Right lung (tissue), 5 donors: Measurements from ENCODE around the gene CST9. TPM values are rescaled to one million over a fixed set of nuclear protein-coding genes. Genes with fewer than 3 reads are reported as not detected.
"Not testable (repeated sequence)": the region's sequence is repeated elsewhere in the genome, so short reads cannot be mapped to it uniquely, and the experiment has no call there.

Experiments used
- DNase-seq, 2 donors: peaks; one replicate each; pipeline ENCODE4 v3.0.0-alpha.2; 2013
- polyA plus RNA-seq, 5 donors: library from polyadenylated mRNA; unstranded; fragments of 120-200 nt; gene quantifications; one replicate each; pipeline versions ENCODE4 v1.2.1 to v1.2.3, GENCODE V29; 2013; ENCODE audit warnings: inconsistent platforms in 1 of 5, low replicate concordance in 1 of 5; ENCODE audit not compliant: insufficient read length in 5 of 5, insufficient read depth in 1 of 5

CST9 gene
- polyA plus RNA-seq, 5 donors = not detected

DNA sequence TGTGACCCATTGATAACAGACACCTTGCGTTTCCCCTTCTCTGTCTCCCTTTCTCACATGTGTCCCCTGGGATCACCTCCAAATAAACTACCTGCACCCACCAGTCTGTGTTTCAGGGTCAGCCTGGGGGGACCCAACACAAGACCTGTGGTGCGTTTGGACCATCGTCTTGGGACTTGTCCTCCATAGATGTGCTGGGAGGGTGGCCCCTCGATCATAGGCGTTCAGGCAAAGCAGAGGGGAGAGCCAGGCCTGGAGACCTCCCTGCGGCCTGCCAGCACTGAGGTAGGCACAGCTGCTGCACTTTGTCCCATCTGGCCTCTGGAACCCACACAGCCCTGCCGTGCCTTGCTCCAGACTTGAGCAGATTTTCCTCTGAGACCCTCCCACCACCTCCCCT lies 18.1 kb downstream of the CST9 start:
- DNase-seq = no peak

DNA sequence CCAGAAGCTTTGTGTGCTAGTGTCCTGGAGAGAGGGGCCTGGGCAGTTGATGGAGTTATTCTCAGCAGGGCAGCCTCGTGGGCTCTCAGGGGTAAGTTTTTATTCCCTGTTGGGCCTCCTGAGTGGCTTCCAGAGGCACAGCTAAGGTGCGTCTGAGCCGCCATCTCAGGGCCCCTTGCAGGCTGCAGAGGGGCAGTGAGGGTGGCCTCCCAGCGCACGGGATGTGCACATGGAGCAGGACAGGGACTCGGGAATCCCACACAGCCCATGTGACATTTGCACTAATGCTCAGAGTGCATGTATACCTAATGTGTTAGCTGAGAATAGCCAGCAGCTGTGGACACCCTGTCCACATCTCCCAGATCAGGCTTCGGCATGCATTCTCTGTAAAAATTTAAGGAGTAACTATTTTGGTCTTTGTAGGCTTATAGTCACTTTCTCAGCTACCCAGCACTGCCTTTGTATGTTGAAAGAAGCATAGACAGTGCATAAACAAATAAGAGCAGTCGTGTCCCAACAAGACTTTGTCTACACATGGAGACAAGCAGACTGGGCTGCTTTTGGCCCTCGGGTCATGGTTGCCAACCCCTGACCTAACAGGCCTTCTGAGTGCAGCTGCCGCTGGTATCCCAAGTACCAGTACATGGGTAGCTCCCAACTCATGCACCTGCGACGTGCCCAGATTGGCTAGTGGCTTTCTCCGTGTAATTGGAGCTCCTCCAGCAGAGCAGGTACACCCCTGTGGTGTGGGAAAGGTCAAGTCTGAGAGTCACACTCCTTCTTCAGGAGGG lies 18.8 kb downstream of the CST9 start:
- DNase-seq = no peak

DNA sequence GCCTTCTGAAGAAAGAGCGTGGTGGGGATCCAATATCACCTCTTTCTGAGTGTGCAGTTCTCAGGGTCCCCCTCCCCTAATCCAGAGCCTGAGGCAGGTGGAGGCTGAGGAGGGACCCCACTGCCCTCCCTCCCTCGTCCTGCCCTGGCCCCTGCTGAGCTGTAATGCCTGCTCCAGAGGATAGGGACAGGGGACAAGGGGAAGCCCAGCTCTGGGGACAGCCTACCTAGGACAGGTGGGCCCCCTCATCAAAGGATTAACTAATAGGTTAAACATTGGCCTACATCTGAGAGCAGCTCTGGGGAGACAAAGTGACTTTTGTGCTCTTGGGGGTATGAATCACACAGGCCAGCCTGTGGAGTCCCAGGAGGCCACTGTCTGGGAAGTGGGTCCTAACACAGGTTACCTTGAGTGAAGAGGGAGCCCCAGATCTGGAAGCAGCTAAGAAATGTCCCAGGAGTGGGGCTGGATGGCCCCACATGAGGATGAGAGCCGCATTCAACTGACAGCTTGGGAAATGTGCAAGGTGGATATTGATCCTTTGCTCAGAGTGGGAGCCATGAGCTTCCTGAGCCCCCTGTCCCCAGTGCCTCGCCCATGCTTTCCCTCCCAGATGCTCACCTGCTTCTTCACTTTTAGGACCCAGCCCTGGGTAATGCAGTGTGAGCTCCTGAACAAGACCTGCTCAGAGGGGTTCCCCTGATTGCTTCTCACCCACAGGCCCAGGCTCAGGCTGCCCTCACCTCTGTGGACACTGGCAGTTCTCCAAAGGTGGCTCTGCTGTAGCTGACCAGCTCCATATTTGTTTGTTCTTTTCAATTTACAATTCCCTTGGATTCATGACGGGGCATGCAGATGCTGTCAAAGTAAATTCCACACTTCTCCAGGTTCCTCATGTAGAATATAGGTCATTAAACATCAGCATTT lies 19.6 kb downstream of the CST9 start:
- DNase-seq = no peak

DNA sequence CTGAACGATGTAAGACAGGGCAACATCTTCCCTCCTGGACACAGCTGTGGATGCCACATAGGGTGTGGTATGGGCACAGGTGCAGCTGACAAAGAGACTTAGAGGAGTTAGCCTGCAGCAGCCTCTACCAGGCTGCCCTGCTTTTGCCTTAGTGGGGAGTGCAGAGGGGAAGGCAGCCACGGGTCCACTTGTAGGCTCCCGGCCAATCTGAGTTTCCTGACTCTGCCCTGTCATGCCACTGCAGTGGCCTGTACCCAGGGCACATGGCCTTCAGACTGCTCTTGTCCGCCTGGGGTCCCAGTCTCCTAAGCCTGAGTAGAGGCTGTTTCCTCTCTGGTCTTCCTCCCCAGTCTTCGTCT lies 20.3 kb downstream of the CST9 start:
- no peak for DNase-seq

DNA sequence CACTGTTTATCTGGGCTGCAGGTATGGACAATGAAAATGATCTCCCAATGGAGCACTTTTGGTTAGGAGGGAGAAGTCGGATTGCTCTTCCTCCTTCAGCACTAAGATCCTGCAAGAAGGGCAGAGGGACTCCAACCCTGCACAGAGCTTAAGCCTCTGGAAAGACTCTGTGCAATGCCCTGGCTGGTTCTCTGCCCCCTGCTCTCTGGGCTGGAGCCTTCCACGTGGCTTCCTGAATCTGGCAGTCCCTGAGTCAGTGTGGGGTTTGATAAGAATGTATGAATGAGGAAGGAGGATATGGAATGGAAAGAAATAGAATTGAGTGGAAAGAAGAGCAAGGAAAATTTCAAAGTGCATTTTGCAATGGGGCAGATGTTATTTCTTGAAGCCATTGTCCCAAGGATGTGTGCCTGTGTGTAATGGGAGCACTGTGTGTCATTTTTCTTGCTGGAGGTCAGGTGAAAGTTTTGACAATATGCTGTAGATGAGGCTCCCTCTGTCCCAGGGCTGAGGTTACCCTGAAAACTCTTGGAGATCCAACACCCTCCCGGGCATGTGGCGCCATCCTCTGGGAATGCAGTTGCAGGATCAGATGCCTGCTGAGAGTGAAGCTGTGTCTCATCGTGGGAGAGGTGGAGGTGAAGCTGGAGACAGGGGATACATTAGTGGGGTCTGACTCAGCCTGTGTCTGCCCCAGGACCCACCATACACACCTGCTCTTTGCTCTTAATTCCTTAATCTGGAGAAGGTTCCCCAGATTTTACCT lies 21.1 kb downstream of the CST9 start:
- no peak for DNase-seq

DNA sequence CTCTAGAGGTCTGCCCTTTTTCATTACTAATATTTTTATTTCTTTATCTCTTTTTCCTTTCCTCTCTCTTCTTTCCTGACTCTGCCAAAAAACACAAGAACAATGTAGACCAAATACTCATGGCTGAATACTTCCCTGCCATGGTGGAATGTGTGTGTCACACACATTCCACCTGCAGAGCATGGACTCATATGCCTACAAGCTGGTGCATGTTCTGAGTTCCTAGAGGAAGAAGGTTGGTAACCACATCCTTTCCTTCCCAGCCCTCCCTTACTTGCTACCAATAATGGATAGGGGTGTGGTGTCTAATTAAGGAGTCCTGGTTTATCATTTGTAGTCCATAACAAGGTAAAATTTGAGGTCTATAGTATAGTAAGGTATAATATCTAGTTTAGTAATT lies 22.2 kb downstream of the CST9 start:
- DNase-seq = no peak

DNA sequence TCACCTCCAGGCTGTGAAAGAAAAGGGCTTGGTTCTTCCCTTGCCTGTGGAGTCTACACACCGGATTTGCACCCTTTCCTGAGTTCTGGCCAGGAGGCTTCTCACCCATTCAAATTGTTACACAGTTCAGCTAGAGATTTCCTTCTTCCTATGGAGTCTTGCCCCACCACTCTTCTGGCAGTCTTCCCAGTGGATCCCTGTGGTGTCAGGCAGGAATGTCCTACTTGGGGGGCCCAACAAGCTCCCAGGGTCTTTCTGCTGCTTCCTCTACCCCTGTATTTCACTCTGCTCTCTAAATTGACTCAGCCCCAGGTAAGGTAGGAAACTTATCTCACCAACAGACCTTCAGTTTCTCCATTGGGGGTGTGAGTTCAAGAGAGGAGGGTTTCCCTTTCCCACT lies 23.4 kb downstream of the CST9 start:
- DNase-seq = no peak

DNA sequence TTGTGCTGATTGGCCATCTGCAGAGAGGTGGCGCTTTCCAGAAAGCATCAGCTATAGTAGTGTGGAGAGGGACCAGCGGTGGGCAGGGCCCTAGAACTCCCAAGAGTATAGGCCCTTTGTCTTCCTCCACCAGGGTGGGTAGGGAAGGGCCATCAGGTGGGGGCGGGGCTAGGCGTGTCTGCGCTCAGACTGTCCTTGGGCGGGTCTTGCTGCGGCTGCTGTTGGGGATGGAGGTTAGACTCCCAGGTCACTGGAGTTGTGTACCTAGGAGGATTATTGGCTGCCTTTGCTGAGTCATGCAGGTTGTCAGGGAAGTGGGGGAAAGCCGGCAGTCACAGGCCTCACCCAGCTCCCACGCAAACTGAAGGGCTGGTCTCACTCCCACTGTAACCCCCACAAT lies 23.9 kb downstream of the CST9 start:
- not testable (repeated sequence) for DNase-seq

DNA sequence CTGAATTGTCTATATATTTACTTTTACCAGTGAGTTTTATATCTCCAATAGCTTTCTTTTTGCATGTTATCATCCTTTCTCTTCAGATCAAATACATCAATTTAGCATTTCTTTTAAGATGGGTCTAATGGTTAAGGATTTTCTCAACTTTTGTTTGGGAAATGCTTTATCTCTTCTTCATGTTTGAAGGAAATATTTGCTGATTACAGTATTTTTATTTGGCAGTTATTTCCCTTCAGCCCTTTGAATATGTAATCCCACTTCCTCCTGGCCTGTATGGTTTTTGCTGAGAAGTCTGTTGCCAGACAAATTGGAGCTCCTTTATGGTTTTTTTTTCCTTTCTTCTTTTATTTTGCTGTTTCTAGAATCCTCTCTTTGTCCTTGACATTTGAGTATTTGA lies 30.7 kb downstream of the CST9 start:
- DNase-seq = no peak

DNA sequence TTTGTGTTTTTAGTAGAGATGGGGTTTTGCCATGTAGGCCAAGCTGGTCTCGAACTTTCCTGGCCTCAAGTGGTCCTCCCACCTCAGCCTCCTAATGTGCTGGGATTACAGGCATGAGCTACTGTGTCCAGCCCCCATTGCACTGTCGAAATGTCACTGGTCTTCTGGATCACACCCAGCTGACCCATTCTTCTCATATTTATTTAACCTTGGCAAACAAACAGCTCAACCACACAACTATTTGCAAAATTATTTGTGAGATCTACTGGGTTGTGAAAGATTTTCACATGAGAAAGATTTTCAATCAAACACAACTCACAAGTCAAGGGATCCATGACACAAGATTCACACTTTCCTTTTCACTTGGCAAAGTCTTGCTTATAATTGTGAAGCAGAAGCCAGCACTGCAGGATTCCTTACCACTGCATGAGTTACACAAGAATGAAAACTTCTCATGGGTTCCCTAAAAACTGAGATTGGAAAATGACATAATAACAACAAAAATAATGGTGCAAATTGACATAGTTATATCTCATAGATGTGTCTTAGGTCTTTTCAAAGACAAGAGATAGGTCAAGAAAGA lies 35.4 kb downstream of the CST9 start:
- no peak for DNase-seq

DNA sequence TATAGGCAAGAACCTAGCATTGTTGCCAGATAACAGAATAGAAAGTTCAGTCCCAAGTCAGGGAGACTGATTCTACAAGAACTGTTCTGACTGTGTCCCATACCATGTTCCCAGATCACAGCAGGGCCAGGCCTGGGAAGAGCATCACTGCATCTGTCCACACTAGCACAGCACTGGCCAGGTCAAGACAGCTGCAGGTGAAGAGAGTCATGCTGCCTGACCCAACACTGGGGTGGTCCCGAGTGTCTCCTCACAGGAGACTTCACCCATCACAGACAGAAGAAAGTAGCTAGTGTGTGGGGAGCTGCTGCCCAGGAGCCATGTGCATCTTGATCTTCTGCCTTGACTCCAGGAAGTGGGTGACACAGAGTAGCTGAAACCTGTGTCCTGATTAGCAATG lies 36.1 kb downstream of the CST9 start:
- DNase-seq = no peak

DNA sequence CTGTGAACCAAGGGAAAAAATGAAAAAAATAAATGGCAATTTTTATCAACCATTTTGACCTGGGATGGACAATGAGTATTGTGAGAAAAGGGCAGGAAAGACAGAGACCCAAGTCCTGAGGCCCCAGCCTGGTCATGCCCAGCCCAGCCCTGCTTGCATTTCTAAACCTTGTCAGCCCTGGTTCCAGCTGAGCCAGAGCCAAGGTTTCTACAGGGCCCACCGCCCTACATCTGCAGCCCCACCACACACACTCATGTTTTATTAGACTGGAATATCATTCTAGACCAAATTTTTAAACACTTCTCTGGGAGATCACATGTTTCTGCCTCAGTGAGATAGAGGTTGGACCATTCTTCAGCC lies 36.8 kb downstream of the CST9 start:
- DNase-seq = no peak

DNA sequence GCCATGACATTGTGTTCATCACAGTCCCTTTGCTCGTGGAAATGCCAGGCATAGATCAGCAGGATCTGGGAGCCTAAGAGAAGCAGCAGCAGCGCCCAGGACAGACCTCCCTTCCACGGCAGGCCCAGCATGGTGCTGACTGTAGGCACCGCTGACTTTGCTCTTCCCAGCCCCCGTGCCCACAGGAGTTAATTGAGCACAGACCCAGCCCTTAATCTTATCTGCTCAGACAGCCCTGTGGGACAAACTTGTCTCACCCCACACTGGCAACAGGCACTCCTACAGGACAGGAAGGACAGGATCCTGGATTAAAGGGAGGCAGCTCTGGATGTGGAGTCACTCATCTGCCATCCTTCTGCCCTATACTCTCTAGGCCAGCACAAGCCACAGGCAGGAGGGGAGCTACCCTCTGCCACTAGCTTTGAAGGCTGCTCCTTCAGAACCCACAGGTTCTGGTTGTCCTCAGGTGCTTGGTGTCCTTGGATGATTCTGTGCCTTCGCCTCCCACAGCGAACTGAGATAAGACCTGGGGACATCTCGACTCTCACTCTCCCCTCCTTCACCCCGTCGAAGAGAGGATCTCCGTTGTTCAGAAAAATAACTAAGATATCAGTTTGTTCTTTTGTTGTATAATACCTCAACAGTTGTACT lies 37.3 kb downstream of the CST9 start, which contains the start of gene CST9L:
Gene CST9L, minus strand, starts transcription at position 165 of the 651 bp plus-strand sequence. Its CDS starts 34 bp downstream, at position 131.
- no peak for DNase-seq

DNA sequence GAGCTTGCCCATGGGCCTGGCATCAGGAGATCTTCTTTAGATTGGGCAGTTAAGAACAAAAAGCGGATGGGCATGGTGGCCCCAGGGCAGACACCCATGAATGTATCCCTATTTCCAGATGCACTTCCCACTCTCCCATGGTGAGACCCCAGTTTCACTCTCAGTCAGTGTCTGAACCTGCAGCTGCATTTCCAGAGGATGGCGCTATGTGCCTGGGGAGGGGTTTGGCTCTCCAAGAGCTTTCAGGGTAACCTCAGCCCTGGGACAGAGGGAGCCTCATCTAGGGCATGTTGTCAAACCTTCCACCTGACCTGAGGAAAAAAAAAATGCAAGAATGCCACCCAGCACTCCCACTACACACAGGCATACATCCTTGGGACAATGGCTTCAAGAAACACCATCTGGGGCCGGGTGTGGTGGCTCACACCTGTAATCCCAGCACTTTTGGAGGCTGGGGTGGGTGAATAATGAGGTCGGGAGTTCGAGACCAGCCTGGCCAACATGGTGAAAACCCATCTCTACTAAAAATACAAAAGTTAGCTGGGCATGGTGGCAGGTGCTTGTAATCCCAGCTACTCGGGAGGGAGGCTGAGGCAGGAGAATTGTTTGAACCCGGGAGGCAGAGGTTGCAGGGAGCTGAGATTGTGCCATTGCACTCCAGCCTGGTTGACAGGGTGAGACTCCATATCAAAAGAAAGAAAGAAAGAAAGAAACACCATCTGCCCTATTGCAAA lies 39.4 kb downstream of the CST9 start:
- DNase-seq = no peak

DNA sequence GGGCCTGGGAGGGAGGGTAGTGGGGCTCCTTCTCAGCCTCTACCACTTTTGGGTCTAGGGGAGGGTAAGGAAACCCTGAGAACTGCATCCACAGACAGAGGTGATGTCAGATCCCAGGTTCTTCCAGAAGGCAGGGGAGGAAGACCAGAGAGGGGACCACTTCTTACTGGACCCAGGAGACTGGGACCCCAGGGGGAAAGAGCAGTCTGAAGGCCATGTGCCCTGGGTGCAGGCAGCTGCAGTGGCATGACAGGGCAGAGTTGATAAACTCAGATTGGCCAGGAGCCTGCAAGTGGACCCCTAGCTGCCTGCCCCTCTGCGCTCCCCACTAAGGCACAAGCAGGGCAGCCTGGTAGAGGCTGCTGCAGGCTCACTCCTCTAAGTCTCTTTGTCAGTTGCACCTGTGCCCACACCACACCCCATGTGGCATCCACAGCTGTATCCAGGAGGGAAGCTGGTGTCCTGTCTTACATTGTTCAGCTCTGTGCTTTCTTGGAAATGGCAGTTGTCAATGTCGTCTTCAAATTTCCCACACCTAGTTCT lies 40.1 kb downstream of the CST9 start:
- DNase-seq = no peak

DNA sequence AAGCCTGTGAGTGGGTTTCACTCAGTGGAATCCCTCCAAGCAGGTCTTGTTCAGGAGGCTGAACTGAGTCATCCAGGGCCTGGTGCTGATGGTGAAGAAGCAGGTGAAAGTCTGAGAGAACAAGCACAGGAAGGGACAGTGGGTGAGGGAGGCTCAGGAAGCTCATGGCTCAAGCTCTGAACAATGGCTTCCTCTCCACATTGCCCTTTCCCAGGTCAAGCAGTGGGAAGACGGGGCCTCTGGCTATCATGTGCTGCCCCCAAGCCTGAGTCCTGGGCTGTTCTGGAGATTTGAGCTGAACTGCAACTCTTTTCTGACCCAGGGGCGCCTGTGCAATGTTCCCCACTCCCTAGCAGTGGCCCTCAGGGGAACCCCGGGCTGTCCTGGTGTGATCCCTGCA lies 40.8 kb downstream of the CST9 start:
- no peak for DNase-seq

DNA sequence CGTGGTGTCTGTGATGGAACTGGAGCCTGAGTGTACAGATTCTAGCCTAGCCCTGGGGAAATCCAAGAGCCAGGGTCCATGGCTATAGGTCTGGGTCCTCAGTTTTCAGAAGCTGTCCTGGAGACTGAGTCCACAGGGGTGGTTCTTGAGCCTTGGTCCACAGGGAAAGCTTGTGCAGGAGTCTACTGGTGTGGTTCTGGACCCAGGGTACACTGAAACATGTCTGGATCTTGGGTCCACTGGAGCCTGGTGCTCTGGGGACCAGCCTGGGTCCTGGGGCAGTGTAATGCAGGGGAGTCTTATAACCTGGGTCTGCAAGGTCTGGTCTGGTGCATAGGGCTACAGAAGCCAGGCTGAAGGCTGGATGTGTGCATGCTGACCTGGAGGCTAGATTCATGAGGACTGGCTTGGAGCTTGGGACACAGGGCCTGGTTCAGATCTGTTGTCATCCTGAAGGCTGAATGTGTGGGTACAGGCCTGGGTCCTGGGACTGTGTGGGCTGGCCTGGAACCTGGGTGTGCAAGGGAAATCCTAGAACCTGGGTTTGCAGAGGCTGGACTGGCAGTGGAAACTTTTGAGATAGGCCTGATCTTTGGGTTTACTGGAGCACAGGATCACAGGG lies 42.9 kb downstream of the CST9 start:
- no peak for DNase-seq

DNA sequence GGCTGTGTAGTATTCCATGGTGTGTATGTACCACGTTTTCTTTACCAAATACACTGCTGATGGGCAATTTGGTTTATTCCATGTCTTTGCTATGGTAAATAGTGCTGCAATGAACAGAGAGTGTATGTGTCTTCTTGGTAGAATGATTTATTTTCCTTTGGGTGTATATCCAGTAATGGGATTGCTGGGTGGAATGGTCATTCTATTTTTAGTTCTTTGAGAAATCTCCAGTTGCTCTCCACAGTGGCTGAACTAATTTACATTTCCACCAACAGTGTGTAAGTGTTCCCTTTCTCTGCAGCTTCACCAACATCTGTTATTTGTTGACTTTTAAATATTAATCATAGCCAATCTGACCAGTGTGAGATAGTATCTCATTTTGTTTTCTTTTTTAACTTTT lies 51.3 kb downstream of the CST9 start:
- DNase-seq = no peak
